Brain microvascular endothelial cell (primary cell): ENCODE measurements around the gene MRPS6.

Experiments
- DNase-seq: peaks from one replicate; pipeline ENCODE4 v3.0.0-alpha.2; 2020
- H3K27ac ChIP-seq: fragments of 250-450 bp; sonication (Bioruptor Pico); 2 replicates; pipeline ENCODE4 v1.5.1; 2020; ENCODE audit warnings: mild to moderate bottlenecking, moderate library complexity
- H3K27me3 ChIP-seq: fragments of 250-450 bp; sonication (Bioruptor Pico); replicated peaks from 2 replicates; pipeline ENCODE4 v1.5.1; 2020; ENCODE audit warnings: mild to moderate bottlenecking
- H3K36me3 ChIP-seq: fragments of 250-450 bp; sonication (Bioruptor Pico); replicated peaks from 2 replicates; pipeline ENCODE4 v1.5.1; 2020; ENCODE audit warnings: mild to moderate bottlenecking
- H3K4me3 ChIP-seq: 2 replicates; pipeline ENCODE4 v1.5.1; 2011; ENCODE audit warnings: low read depth, mild to moderate bottlenecking, control low read depth, low read length, moderate library complexity
- CTCF ChIP-seq: IDR thresholded peaks from 2 replicates; pipeline ENCODE4 v1.5.1; 2011; ENCODE audit warnings: low read depth, mild to moderate bottlenecking, moderate library complexity, low read length, control low read depth, inconsistent platforms; ENCODE audit errors: missing control alignments
- in situ Hi-C: cut with HindIII; loops from 2 replicates; pipeline ENCODE4 v1.10.0; 2017; ENCODE audit warnings: low sequenced_read_pairs, low pct_ligation_motif_present

The MRPS6 gene

GRCh38 chr21:34075760-34076660 lies 2.6 kb downstream of the MRPS6 start:
- Histone ChIP-seq H3K4me3 (no peak overlapping the region), H3K27ac (no peak overlapping the region), H3K36me3 (no peaks in the 10 kb centered on the region), H3K27me3 (no peaks in the 10 kb centered on the region)
- TF ChIP-seq CTCF, result no peak
- in situ Hi-C loops, result no loop called here
- no peak for DNase-seq

- in situ Hi-C loops, result no loop called here
- DNase-seq, result no peak
- no peak overlapping the region for H3K27ac ChIP-seq
- no peak for TF ChIP-seq CTCF
- no peaks in the 10 kb centered on the region for H3K27me3 ChIP-seq
- no peak overlapping the region for H3K4me3 ChIP-seq
- no peaks in the 10 kb centered on the region for H3K36me3 ChIP-seq
Measured at GRCh38 chr21:34076835-34077234, 3.5 kb downstream of the MRPS6 start.

- DNase-seq, result no peak
- in situ Hi-C loops, result no loop called here
- Histone ChIP-seq H3K27me3 (no peaks in the 10 kb centered on the region), H3K36me3 (no peaks in the 10 kb centered on the region), H3K27ac (no peak overlapping the region), H3K4me3 (no peak overlapping the region)
- TF ChIP-seq CTCF, result no peak
Measured at GRCh38 chr21:34077888-34078287, 4.5 kb downstream of the MRPS6 start.

GRCh38 chr21:34078915-34079314 lies 5.5 kb downstream of the MRPS6 start:
- TF ChIP-seq CTCF, result no peak
- no peaks in the 10 kb centered on the region for H3K36me3 ChIP-seq
- no peak for DNase-seq

GRCh38 chr21:34080710-34081109 lies 7.3 kb downstream of the MRPS6 start:
- no peak for TF ChIP-seq CTCF
- in situ Hi-C loops, result no loop called here
- Histone ChIP-seq H3K27ac (no peak overlapping the region), H3K27me3 (no peaks in the 10 kb centered on the region), H3K36me3 (no peaks in the 10 kb centered on the region), H3K4me3 (no peak overlapping the region)
- DNase-seq, result no peak

More at GRCh38 chr21:34078915-34079314, 5.5 kb downstream of the MRPS6 start:
- no peak overlapping the region for H3K27ac ChIP-seq
- H3K4me3 ChIP-seq, result no peak overlapping the region
- in situ Hi-C loops, result no loop called here
- no peaks in the 10 kb centered on the region for H3K27me3 ChIP-seq

GRCh38 chr21:34082769-34083168 lies 9.4 kb downstream of the MRPS6 start:
- no peak for DNase-seq
- in situ Hi-C loops, result no loop called here
- TF ChIP-seq CTCF, result no peak
- Histone ChIP-seq H3K36me3 (no peaks in the 10 kb centered on the region), H3K4me3 (no peak overlapping the region), H3K27ac (no peak overlapping the region), H3K27me3 (no peaks in the 10 kb centered on the region)
